Measurements from ENCODE around the gene WIPI1.

WIPI1 gene

DNA sequence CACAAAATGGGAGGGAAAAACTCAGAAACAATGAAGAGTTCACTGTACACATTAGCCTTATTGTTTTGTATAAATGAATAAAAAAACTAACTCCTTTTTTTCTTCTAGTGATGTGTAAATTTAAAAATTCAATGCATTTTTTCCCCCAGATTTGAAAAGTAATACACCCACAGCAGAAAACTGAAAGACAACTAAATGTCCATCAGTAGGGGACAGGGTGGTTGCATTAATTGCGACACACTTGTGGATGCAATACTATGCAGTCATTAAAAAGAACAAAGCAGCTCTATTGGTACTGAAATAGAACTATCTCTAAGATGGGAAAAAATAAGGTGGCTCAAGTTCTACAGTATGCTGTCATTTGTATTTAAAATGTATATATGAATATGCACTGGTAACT, 13.7 kb upstream of the WIPI1 start:
- H3K4me3 ChIP-seq, result no peak overlapping the region

DNA sequence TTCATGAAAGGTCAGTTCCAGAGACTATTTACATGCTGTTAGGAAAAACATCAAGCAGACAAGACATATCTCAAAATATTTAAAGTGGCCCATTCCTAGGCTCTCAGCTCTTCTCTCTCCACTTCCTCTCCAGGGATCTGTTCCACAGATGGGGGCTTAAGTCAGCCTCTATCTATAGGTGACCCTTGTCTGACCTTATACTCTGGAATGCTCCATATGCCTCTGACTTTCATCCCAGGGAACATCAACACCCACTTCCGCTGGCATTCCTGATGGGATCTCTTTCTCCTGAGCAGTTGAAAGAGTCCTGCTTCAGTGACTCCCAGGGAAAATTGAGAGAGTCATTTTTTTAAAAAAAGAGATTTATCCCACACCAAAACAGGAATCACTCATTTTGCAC, 11.5 kb upstream of the WIPI1 start:
- Histone ChIP-seq H3K4me3 (no peak overlapping the region), H3K27ac (peak overlapping the region; percentile 71 to 77)
- no peak for DNase-seq (ENCODE audit: low spot score)
- TF ChIP-seq, protein P1, sequence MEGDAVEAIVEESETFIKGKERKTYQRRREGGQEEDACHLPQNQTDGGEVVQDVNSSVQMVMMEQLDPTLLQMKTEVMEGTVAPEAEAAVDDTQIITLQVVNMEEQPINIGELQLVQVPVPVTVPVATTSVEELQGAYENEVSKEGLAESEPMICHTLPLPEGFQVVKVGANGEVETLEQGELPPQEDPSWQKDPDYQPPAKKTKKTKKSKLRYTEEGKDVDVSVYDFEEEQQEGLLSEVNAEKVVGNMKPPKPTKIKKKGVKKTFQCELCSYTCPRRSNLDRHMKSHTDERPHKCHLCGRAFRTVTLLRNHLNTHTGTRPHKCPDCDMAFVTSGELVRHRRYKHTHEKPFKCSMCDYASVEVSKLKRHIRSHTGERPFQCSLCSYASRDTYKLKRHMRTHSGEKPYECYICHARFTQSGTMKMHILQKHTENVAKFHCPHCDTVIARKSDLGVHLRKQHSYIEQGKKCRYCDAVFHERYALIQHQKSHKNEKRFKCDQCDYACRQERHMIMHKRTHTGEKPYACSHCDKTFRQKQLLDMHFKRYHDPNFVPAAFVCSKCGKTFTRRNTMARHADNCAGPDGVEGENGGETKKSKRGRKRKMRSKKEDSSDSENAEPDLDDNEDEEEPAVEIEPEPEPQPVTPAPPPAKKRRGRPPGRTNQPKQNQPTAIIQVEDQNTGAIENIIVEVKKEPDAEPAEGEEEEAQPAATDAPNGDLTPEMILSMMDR (IDR thresholded peaks at IDR 0.05), result no peak

More for the DNA sequence above, 13.7 kb upstream of the WIPI1 start:
- H3K27ac ChIP-seq, result no peak overlapping the region
- TF ChIP-seq, protein P1 (IDR thresholded peaks at IDR 0.05), result no peak
- no peak for DNase-seq (ENCODE audit: low spot score)

DNA sequence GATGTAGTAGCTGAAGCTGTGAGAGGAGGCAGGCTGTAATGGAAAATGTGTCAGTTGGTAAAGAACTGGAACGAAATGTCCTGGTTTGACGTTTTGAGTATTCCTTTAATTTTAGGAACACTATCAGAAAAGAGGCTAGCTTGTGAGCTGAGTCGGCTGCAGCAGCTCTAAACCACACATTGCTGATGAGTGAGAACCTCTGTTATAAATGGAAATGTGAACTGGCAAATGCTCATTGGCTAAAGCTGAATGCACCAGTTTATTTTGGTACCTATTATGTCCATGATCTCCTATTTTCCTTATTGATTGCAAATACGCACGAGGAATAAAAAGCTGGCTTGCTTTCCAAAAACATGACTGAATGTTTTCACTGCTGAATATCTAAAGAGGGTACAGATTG, 11.0 kb upstream of the WIPI1 start:
- Histone ChIP-seq H3K27ac (peak overlapping the region; percentile 71 to 77), H3K4me3 (no peak overlapping the region)
- DNase-seq (ENCODE audit: low spot score), result no peak
- TF ChIP-seq, protein P1 (IDR thresholded peaks at IDR 0.05), result no peak

DNA sequence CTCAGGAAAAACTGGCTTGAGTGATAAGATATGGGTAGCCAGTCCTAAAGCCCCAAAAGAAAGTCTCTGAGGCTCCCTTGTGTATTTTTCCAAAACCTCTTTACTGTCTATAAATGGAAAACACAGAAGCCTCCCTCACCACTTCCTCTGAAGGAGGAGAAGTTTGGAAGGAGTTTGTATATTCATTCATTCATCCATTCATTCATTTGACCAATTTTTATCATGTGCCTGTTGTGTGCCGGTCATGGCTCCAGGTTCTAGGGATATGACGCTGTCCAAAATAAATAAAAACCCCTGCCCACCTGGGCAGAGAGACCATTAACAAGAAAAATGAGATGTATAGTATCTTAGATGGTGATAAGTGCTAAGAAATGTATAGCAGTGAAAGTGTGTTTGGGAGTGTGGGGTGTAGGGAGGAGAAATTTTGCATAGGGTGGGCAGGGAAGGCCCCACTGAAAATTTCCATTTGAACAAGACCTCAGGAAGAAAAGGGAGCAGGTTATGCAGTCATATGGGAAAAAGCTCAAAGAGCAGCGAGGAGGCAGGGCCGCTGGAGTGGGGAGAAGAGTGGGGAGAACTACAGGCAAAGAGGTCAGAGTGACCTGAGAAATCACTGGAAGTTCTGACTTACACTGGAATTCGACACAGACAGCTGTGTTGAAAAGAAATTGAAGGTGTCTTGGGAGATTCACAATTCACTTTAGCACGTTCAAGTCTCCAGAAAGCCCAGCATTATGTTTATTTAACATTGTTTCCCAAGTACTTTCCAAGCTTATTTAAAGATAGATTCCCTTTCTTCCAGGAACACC, 6.1 kb upstream of the WIPI1 start:
- Histone ChIP-seq H3K4me3 (no peak overlapping the region), H3K27ac (no peak overlapping the region)
- no peak for DNase-seq (ENCODE audit: low spot score)
- TF ChIP-seq, protein P1 (IDR thresholded peaks at IDR 0.05), result no peak

- no peak for DNase-seq (ENCODE audit: low spot score)
- Histone ChIP-seq H3K27ac (no peak overlapping the region), H3K4me3 (no peak overlapping the region)
- TF ChIP-seq, protein P1 (IDR thresholded peaks at IDR 0.05), result peak; percentile 49
Observed at GRCh38 chr17:68462381-68463210, 5.3 kb upstream of the WIPI1 start.

GRCh38 chr17:68461589-68461988, 4.3 kb upstream of the WIPI1 start:
- TF ChIP-seq, protein P1 (IDR thresholded peaks at IDR 0.05), result no peak
- no peak overlapping the region for H3K27ac ChIP-seq
- DNase-seq (ENCODE audit: low spot score), result no peak
- H3K4me3 ChIP-seq, result no peak overlapping the region

All from coronary artery (tissue), 2 donors.